ENCODE data around the gene PPP2R3B.

DNA sequence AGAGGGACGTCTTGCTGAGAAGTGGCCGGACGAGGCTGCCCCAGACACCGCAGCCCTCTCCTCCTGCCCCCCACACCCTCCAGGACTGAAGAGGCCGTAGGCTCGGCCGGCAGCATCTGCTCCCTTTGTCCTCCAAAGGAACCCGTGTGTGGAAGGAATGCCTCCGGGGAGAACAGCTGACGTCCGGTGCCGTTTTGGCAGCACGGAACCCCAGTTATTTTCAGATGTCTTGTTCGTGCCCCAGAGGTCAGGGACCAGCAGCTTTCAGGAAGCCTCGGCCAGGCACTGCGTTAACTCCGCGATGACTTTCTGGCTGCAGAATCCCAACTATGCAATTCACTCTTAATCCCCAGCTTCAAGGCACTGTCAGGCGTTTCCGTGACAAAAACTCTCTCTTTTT lies 10.9 kb upstream of the PPP2R3B start:
- TF ChIP-seq, protein P1, sequence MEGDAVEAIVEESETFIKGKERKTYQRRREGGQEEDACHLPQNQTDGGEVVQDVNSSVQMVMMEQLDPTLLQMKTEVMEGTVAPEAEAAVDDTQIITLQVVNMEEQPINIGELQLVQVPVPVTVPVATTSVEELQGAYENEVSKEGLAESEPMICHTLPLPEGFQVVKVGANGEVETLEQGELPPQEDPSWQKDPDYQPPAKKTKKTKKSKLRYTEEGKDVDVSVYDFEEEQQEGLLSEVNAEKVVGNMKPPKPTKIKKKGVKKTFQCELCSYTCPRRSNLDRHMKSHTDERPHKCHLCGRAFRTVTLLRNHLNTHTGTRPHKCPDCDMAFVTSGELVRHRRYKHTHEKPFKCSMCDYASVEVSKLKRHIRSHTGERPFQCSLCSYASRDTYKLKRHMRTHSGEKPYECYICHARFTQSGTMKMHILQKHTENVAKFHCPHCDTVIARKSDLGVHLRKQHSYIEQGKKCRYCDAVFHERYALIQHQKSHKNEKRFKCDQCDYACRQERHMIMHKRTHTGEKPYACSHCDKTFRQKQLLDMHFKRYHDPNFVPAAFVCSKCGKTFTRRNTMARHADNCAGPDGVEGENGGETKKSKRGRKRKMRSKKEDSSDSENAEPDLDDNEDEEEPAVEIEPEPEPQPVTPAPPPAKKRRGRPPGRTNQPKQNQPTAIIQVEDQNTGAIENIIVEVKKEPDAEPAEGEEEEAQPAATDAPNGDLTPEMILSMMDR (IDR thresholded peaks at IDR 0.05): no peak
- TF ChIP-seq POLR2A (IDR thresholded peaks at IDR 0.05): no peak
